ENCODE measurements around the gene PHB1.
A peak's percentile ranks its signal among the peaks of the same experiment; 100 is the strongest.
"Not testable (repeated sequence)": the region's sequence is repeated elsewhere in the genome, so short reads cannot be mapped to it uniquely, and the experiment has no call there.

Gene PHB1

DNA sequence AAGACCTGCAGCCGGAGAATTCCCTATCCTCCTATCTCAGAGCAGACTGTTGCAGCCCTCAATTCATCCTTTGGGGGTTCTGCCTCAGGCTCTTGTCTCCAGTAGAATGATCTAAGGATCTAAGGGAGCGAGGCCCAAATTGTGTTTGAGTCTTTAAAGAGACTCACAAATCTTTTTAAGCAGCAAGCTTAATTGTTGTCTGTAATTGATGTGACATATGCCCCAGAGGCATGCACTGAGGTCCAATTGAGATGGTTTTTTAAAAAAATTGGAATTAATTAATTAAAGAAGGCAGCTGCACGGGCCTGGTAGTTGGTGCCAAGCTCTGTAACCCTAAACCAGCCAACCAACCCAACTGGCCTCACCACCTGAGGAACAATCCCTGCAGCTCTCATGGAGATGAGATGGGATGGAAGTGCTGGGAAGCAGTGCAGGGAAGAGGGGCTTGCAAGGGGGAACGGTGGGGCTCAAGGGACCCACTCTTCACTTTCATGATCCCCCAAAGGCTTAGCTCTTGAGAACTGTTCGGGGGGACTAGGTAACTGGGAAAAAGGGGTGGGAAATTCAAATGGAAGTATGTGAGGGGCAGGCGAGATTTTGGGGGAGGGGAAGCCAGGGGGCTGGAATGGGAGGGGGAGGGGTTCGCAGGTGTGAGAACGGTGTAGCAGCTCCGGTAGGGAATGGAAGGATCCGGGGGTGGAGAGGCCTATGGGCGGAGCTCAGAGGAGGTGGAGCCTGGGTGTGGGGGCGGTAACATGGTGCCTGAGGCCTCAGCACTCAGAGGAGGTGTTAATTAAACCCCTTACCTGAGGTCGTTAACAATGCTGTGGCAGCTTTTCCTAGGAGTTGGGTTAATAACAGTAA, 43.5 kb downstream of the PHB1 start:
- H3K27ac ChIP-seq (ENCODE audit: low read depth, low read length) = no peak overlapping the region
- H3K36me3 ChIP-seq (ENCODE audit: control insufficient read depth in 5 of 5, insufficient read depth in 5 of 5, low read length in 5 of 5) = no peaks in the 10 kb centered on the region

DNA sequence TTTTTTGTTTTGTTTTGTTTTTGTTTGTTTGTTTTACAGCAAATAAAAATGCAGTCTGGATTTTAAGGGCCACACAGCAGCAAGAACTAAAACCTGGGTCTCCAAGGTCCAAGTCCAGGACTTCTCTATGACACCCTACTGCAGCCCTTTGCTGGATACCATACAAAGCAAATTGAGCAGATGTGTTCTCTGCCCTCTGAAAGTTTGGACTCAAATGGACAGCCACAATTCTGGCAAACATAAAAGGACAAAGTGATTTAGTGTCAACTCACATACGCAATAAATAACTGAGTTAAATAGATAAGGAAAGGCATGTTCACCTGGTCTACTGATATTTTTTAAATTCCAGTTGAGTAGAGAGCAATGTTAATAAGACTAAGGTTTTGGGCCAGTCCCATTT, 44.9 kb downstream of the PHB1 start:
- Histone ChIP-seq H3K27ac (ENCODE audit: low read depth, low read length) (no peak overlapping the region), H3K4me1 (ENCODE audit: control insufficient read depth in 5 of 5, insufficient read depth in 5 of 5, low read length in 5 of 5) (no peaks in the 10 kb centered on the region), H3K4me3 (ENCODE audit: low read depth in 1 of 5, low read length in 5 of 5) (no peak overlapping the region), H3K9ac (ENCODE audit: low read length in 5 of 5) (no peak overlapping the region), H3K36me3 (ENCODE audit: control insufficient read depth in 5 of 5, insufficient read depth in 5 of 5, low read length in 5 of 5) (no peaks in the 10 kb centered on the region), H3K27me3 (ENCODE audit: control insufficient read depth in 5 of 5, insufficient read depth in 4 of 5, low read length in 5 of 5) (no peaks in the 10 kb centered on the region), H3K9me3 (ENCODE audit: control insufficient read depth in 5 of 5, low read length in 5 of 5) (no peaks in the 10 kb centered on the region)

More for the DNA sequence above, 43.5 kb downstream of the PHB1 start:
- no peaks in the 10 kb centered on the region for H3K9me3 ChIP-seq (ENCODE audit: control insufficient read depth in 5 of 5, low read length in 5 of 5)
- no peak overlapping the region for H3K9ac ChIP-seq (ENCODE audit: low read length in 5 of 5)
- H3K4me1 ChIP-seq (ENCODE audit: control insufficient read depth in 5 of 5, insufficient read depth in 5 of 5, low read length in 5 of 5) = no peaks in the 10 kb centered on the region
- H3K27me3 ChIP-seq (ENCODE audit: control insufficient read depth in 5 of 5, insufficient read depth in 4 of 5, low read length in 5 of 5) = no peaks in the 10 kb centered on the region
- no peak overlapping the region for H3K4me3 ChIP-seq (ENCODE audit: low read depth in 1 of 5, low read length in 5 of 5)

DNA sequence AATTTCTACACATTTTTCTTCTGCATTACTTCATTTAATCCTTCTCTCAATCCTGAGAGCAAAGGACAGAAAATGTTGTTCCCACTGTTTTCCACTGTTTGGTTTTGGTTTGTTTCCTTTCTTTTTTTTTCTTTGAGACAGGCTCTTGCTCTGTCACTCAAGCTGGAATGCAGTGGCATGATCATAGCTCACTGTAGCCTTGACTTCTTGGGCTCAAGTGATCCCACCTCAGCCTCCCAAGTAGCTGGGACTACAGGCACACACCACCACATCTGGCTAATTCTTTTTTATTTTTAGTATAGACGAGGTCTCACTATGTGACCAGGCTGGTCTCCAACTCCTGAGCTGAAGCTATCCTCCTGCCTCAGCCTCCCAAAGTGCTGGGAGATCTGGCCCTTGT, 45.6 kb downstream of the PHB1 start:
- no peak overlapping the region for H3K9ac ChIP-seq (ENCODE audit: low read length in 5 of 5)
- no peaks in the 10 kb centered on the region for H3K9me3 ChIP-seq (ENCODE audit: control insufficient read depth in 5 of 5, low read length in 5 of 5)
- no peak overlapping the region for H3K4me3 ChIP-seq (ENCODE audit: low read depth in 1 of 5, low read length in 5 of 5)
- no peaks in the 10 kb centered on the region for H3K4me1 ChIP-seq (ENCODE audit: control insufficient read depth in 5 of 5, insufficient read depth in 5 of 5, low read length in 5 of 5)
- H3K36me3 ChIP-seq (ENCODE audit: control insufficient read depth in 5 of 5, insufficient read depth in 5 of 5, low read length in 5 of 5) = no peaks in the 10 kb centered on the region
- H3K27ac ChIP-seq (ENCODE audit: low read depth, low read length) = no peak overlapping the region
- no peaks in the 10 kb centered on the region for H3K27me3 ChIP-seq (ENCODE audit: control insufficient read depth in 5 of 5, insufficient read depth in 4 of 5, low read length in 5 of 5)

DNA sequence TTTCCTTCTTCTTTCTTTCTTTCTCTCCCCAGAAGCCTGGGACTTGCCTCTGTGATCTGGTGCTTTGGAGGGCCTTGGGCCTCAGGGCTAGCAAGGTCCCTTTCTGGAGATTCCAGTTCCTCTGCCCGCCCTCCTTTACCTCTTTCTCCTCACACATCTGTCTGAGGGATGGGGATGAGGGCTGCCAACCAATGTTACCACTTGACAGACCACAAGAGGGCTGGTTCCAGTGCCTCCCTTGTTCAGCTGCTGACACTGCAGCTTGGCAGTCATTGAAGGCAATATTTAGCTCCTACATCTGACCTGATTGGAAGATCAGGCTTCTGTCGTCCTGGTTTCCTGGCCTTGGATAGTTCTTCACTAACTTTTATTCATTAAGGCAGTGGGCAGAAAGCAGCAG, 49.0 kb downstream of the PHB1 start:
- Histone ChIP-seq H3K4me1 (ENCODE audit: control insufficient read depth in 5 of 5, insufficient read depth in 5 of 5, low read length in 5 of 5) (peaks cover 2 to 16% (median 13%) of the 10 kb centered on the region in 5 donors), H3K27ac (ENCODE audit: low read depth, low read length) (no peak overlapping the region), H3K9ac (ENCODE audit: low read length in 5 of 5) (no peak overlapping the region), H3K36me3 (ENCODE audit: control insufficient read depth in 5 of 5, insufficient read depth in 5 of 5, low read length in 5 of 5) (no peaks in the 10 kb centered on the region), H3K27me3 (ENCODE audit: control insufficient read depth in 5 of 5, insufficient read depth in 4 of 5, low read length in 5 of 5) (no peaks in the 10 kb centered on the region), H3K4me3 (ENCODE audit: low read depth in 1 of 5, low read length in 5 of 5) (no peak overlapping the region), H3K9me3 (ENCODE audit: control insufficient read depth in 5 of 5, low read length in 5 of 5) (no peaks in the 10 kb centered on the region)

DNA sequence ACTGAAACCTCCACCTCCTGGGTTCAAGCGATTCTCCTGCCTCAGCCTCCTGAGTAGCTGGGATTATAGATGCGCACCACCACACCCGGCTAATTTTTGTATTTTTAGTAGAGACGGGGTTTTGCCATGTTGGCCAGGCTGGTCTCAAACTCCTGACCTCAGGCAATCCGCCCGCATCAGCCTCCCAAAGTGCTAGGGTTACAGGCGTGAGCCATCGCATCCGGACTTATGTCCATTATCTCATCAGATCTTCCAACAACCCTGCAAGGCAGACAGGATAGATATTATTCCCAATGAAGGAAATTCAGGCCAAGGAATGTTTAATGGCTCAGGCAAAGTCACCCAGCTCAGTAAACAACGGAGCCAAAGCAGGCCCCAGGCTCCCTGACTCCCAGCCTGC, 49.6 kb downstream of the PHB1 start:
- H3K4me3 ChIP-seq (ENCODE audit: low read depth in 1 of 5, low read length in 5 of 5); H3K9ac ChIP-seq (ENCODE audit: low read length in 5 of 5); H3K27me3 ChIP-seq (ENCODE audit: control insufficient read depth in 5 of 5, insufficient read depth in 4 of 5, low read length in 5 of 5); H3K36me3 ChIP-seq (ENCODE audit: control insufficient read depth in 5 of 5, insufficient read depth in 5 of 5, low read length in 5 of 5); H3K9me3 ChIP-seq (ENCODE audit: control insufficient read depth in 5 of 5, low read length in 5 of 5); H3K27ac ChIP-seq (ENCODE audit: low read depth, low read length): not testable (repeated sequence)
- peaks cover 7 to 21% (median 18%) of the 10 kb centered on the region in 5 donors for H3K4me1 ChIP-seq (ENCODE audit: control insufficient read depth in 5 of 5, insufficient read depth in 5 of 5, low read length in 5 of 5)

DNA sequence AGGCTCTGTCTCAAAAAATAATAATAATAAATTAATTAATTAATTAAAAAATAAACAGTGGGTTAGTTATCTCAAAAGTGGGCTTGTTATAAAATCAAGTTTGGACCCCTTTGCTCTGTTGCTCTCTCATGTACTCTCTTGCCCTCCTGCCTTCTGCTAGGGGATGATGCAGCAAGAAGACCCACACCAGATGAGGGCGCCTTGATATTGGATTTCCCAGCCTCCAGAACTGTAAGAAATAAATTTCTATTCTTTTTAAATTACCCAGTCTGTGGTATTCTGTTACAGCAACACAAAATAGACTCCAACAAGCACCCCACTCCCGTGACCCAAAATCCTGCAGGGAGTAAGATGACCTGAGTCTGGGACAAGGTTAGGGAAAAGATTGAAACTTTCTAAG, 50.6 kb downstream of the PHB1 start:
- H3K36me3 ChIP-seq (ENCODE audit: control insufficient read depth in 5 of 5, insufficient read depth in 5 of 5, low read length in 5 of 5) = no peaks in the 10 kb centered on the region
- H3K27ac ChIP-seq (ENCODE audit: low read depth, low read length) = no peak overlapping the region
- peaks cover 7 to 27% (median 24%) of the 10 kb centered on the region in 5 donors for H3K4me1 ChIP-seq (ENCODE audit: control insufficient read depth in 5 of 5, insufficient read depth in 5 of 5, low read length in 5 of 5)
- H3K27me3 ChIP-seq (ENCODE audit: control insufficient read depth in 5 of 5, insufficient read depth in 4 of 5, low read length in 5 of 5) = no peaks in the 10 kb centered on the region
- no peaks in the 10 kb centered on the region for H3K9me3 ChIP-seq (ENCODE audit: control insufficient read depth in 5 of 5, low read length in 5 of 5)
- H3K4me3 ChIP-seq (ENCODE audit: low read depth in 1 of 5, low read length in 5 of 5) = no peak overlapping the region
- no peak overlapping the region for H3K9ac ChIP-seq (ENCODE audit: low read length in 5 of 5)

DNA sequence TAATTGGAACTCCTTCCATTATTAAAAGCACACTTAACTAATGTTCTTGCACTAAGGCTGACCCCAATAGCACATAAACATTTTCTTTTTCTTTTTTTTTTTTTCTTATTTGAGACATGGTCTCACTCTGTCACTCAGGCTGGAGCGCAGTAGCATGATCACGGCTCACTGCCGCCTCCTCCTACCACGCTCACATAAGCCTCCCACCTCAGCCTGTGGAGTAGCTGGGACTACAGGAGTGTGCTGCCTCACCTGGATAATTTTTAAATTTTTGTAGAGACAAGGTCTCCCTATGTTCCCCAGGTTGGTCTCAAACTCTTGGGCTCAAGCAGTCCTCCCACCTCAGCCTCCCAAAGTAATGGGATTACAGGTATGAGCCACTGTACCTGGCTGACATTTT, 51.4 kb downstream of the PHB1 start:
- Histone ChIP-seq H3K27ac (ENCODE audit: low read depth, low read length) (peak overlapping the region; percentile 82), H3K4me1 (ENCODE audit: control insufficient read depth in 5 of 5, insufficient read depth in 5 of 5, low read length in 5 of 5) (peaks cover 7 to 33% (median 27%) of the 10 kb centered on the region in 5 donors), H3K36me3 (ENCODE audit: control insufficient read depth in 5 of 5, insufficient read depth in 5 of 5, low read length in 5 of 5) (no peaks in the 10 kb centered on the region), H3K27me3 (ENCODE audit: control insufficient read depth in 5 of 5, insufficient read depth in 4 of 5, low read length in 5 of 5) (no peaks in the 10 kb centered on the region), H3K9ac (ENCODE audit: low read length in 5 of 5) (no peak overlapping the region), H3K4me3 (ENCODE audit: low read depth in 1 of 5, low read length in 5 of 5) (no peak overlapping the region), H3K9me3 (ENCODE audit: control insufficient read depth in 5 of 5, low read length in 5 of 5) (no peaks in the 10 kb centered on the region)

DNA sequence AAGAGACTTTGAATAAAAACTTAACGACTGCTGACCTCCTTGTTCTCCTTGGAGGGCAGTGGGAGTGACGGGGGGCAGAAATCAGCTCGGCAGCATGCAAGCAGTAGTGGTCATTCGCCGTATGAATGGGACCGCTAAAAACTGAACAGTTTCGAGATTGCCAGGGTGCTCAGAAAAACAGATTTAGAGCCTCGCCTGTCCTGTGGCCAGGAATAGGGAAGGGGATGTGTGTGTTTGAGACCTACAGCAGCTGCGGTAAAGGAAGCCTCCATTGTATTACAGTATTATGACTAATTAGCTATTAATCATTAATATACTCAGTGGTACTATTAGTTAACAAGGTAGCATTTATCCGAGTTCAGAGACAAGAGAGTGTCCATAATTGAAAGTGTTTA, 52.0 kb downstream of the PHB1 start:
- Histone ChIP-seq H3K9ac (ENCODE audit: low read length in 5 of 5) (peak overlapping the region in 4 of 5 donors; percentile 1 to 57 (median 46)), H3K4me3 (ENCODE audit: low read depth in 1 of 5, low read length in 5 of 5) (peak overlapping the region; percentile 59 to 86 (median 69)), H3K27ac (ENCODE audit: low read depth, low read length) (peak overlapping the region; percentile 82), H3K4me1 (ENCODE audit: control insufficient read depth in 5 of 5, insufficient read depth in 5 of 5, low read length in 5 of 5) (peaks cover 9 to 37% (median 27%) of the 10 kb centered on the region in 5 donors), H3K36me3 (ENCODE audit: control insufficient read depth in 5 of 5, insufficient read depth in 5 of 5, low read length in 5 of 5) (no peaks in the 10 kb centered on the region), H3K9me3 (ENCODE audit: control insufficient read depth in 5 of 5, low read length in 5 of 5) (no peaks in the 10 kb centered on the region), H3K27me3 (ENCODE audit: control insufficient read depth in 5 of 5, insufficient read depth in 4 of 5, low read length in 5 of 5) (no peaks in the 10 kb centered on the region)

DNA sequence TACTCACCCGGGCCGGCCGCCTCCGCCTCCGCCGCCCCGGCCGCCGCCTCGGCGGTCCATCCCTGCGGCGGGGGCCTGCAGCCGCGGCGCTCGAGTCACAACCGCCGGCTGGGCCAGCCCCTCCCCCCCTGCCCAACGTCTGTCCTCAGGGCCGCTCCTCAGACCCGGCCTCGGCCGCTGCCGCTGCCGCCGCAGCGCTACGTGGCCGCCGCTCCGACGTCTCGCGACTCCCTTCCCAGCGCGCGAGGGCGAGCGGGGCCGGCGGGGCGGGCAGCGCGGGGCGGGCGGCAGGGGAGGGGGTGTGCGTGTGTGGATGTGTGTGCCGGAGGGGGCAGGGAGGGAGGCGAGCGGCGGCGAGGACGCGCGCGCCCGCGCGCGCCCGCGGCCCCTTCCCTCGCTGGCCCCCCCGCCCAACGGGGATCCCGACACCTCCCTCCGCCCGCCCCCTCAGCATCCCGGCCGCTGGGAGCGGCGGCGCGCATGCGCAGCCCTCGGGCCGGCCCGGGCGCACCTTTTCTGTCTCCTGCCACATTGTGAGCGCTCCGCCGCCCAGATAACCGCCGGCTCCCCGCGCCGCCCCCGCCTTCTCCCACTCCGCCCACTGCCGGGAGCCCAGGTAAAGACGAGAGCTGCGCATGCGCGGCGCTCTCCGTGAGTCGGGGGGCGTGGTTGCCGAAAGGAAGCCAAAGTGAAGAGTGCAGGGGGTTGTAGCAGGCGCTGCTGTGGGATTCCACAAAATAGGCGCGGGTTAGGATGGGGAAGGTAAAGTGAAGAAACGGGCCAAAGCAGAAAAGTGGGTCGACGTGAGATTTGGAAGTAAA, 52.6 kb downstream of the PHB1 start, which contains the start of gene ZNF652:
ZNF652 (minus strand) TSS at position 349 of the 821 bp plus-strand sequence. CDS start 44,525 bp downstream, outside the sequence.
- H3K9me3 ChIP-seq (ENCODE audit: control insufficient read depth in 5 of 5, low read length in 5 of 5) = no peaks in the 10 kb centered on the region
- H3K4me1 ChIP-seq (ENCODE audit: control insufficient read depth in 5 of 5, insufficient read depth in 5 of 5, low read length in 5 of 5) = peaks cover 9 to 37% (median 27%) of the 10 kb centered on the region in 5 donors
- peak within 1 kb of the TSS; percentile 66 to 90 (median 76) for H3K9ac ChIP-seq (ENCODE audit: low read length in 5 of 5)
- H3K36me3 ChIP-seq (ENCODE audit: control insufficient read depth in 5 of 5, insufficient read depth in 5 of 5, low read length in 5 of 5) = no peaks in the 10 kb centered on the region
- H3K27me3 ChIP-seq (ENCODE audit: control insufficient read depth in 5 of 5, insufficient read depth in 4 of 5, low read length in 5 of 5) = no peaks in the 10 kb centered on the region
- H3K27ac ChIP-seq (ENCODE audit: low read depth, low read length) = peak within 1 kb of the TSS; percentile 82
- H3K4me3 ChIP-seq (ENCODE audit: low read depth in 1 of 5, low read length in 5 of 5) = peak within 1 kb of the TSS; percentile 72 to 91 (median 86)
